ENCODE data around the gene TMEM106A. TPM values are rescaled to one million over a fixed set of nuclear protein-coding genes. Genes with fewer than 3 reads are reported as not detected.

TMEM106A gene
- total and polyA plus RNA-seq, 9 donors = 5.9 to 10.4 (median 7.8) TPM

Other genes starting within 250 kb of the TMEM106A start
- gene AARSD1, start 247.4 kb upstream of the TMEM106A start, total RNA-seq = 35.4 TPM
- gene AARSD1, start 247.4 kb upstream of the TMEM106A start, polyA plus RNA-seq (ENCODE audit: insufficient read depth in 1 of 8, insufficient read length in 8 of 8, low replicate concordance in 1 of 8) = 10 to 100 TPM; 46.5 to 67.1 (median 56.1) TPM
- gene PTGES3L, start 231.8 kb upstream of the TMEM106A start, total RNA-seq = 37.3 TPM
- gene PTGES3L, start 231.8 kb upstream of the TMEM106A start, polyA plus RNA-seq (ENCODE audit: insufficient read depth in 1 of 8, insufficient read length in 8 of 8, low replicate concordance in 1 of 8) = 10 to 100 TPM; 37.5 to 81.2 (median 63.0) TPM
- 5.3 TPM for gene RUNDC1, start 231.3 kb upstream of the TMEM106A start, total RNA-seq
- gene RUNDC1, start 231.3 kb upstream of the TMEM106A start, polyA plus RNA-seq (ENCODE audit: insufficient read depth in 1 of 8, insufficient read length in 8 of 8, low replicate concordance in 1 of 8) = 1 to 10 TPM; 7.3 to 8.3 (median 7.6) TPM
- gene RPL27, start 213.5 kb upstream of the TMEM106A start, total RNA-seq = 3,028 TPM
- 1,000 to 10,000 TPM; 2,184 to 2,871 (median 2,448) TPM for gene RPL27, start 213.5 kb upstream of the TMEM106A start, polyA plus RNA-seq (ENCODE audit: insufficient read depth in 1 of 8, insufficient read length in 8 of 8, low replicate concordance in 1 of 8)
- gene IFI35, start 205.1 kb upstream of the TMEM106A start, total RNA-seq = 7.6 TPM
- 10 to 100 TPM in 1 of 8 donors, 1 to 10 TPM in 7; 4.5 to 11.1 (median 6.5) TPM for gene IFI35, start 205.1 kb upstream of the TMEM106A start, polyA plus RNA-seq (ENCODE audit: insufficient read depth in 1 of 8, insufficient read length in 8 of 8, low replicate concordance in 1 of 8)
- 50.4 TPM for gene VAT1, start 189.5 kb upstream of the TMEM106A start, total RNA-seq
- gene VAT1, start 189.5 kb upstream of the TMEM106A start, polyA plus RNA-seq (ENCODE audit: insufficient read depth in 1 of 8, insufficient read length in 8 of 8, low replicate concordance in 1 of 8) = 10 to 100 TPM; 59.3 to 95.3 (median 77.3) TPM
- 0.35 TPM for gene RND2, start 186.6 kb upstream of the TMEM106A start, total RNA-seq
- 1 to 10 TPM in 3 of 8 donors, under 1 TPM in 5; 0.48 to 1.2 (median 0.83) TPM for gene RND2, start 186.6 kb upstream of the TMEM106A start, polyA plus RNA-seq (ENCODE audit: insufficient read depth in 1 of 8, insufficient read length in 8 of 8, low replicate concordance in 1 of 8)
- gene BRCA1, start 86.5 kb upstream of the TMEM106A start, total RNA-seq = 11.2 TPM
- gene BRCA1, start 86.5 kb upstream of the TMEM106A start, polyA plus RNA-seq (ENCODE audit: insufficient read depth in 1 of 8, insufficient read length in 8 of 8, low replicate concordance in 1 of 8) = 10 to 100 TPM in 2 of 8 donors, 1 to 10 TPM in 6; 8.1 to 12.3 (median 9.0) TPM
- gene NBR1, start 40.7 kb upstream of the TMEM106A start, total RNA-seq = 46.8 TPM
- gene NBR1, start 40.7 kb upstream of the TMEM106A start, polyA plus RNA-seq (ENCODE audit: insufficient read depth in 1 of 8, insufficient read length in 8 of 8, low replicate concordance in 1 of 8) = 10 to 100 TPM; 47.0 to 64.5 (median 54.1) TPM
- not detected for gene CCDC200, start 16.7 kb downstream of the TMEM106A start, total RNA-seq
- 10 to 100 TPM in 2 of 8 donors, 1 to 10 TPM in 6; 3.2 to 13.1 (median 7.3) TPM for gene CCDC200, start 16.7 kb downstream of the TMEM106A start, polyA plus RNA-seq (ENCODE audit: insufficient read depth in 1 of 8, insufficient read length in 8 of 8, low replicate concordance in 1 of 8)
- not detected for gene RNU2-1, start 22.1 kb downstream of the TMEM106A start, total RNA-seq
- gene RNU2-1, start 22.1 kb downstream of the TMEM106A start, polyA plus RNA-seq (ENCODE audit: insufficient read depth in 1 of 8, insufficient read length in 8 of 8, low replicate concordance in 1 of 8) = 1 to 10 TPM in 3 of 8 donors, not detected in 5; 1.1 to 2.6 (median 2.5) TPM
- gene ARL4D, start 187.1 kb downstream of the TMEM106A start, total RNA-seq = 11.1 TPM
- 10 to 100 TPM; 10.4 to 16.1 (median 14.4) TPM for gene ARL4D, start 187.1 kb downstream of the TMEM106A start, polyA plus RNA-seq (ENCODE audit: insufficient read depth in 1 of 8, insufficient read length in 8 of 8, low replicate concordance in 1 of 8)

Measured in muscle of leg (tissue), 9 donors.